H1 (cell line): ENCODE results near the gene THAP12. TPM values are rescaled to one million over a fixed set of nuclear protein-coding genes. Genes with fewer than 3 reads are reported as not detected.

Experiments used
- CTCF ChIA-PET: fragments of 300-600 bp; sonication (Branson Sonifier 250); formaldehyde crosslinking; loops from one replicate; lab custom pipeline; 2021; ENCODE audit not compliant: partially characterized antibody; lab: Charles Lee
- POLR2A ChIA-PET: fragments of 300-600 bp; sonication (Branson Sonifier 250); formaldehyde crosslinking; loops from one replicate; lab custom pipeline; 2021; ENCODE audit warnings: inconsistent platforms; ENCODE audit not compliant: partially characterized antibody; lab: Charles Lee
- DNase-seq, 2 experiments: peaks; one replicate each; pipeline versions ENCODE4 v3.0.0 to v3.0.0-alpha.2; 2010 to 2022; ENCODE audit warnings: low spot score in 2 of 2, low read depth in 1 of 2, mixed read lengths in 1 of 2
- FAIRE-seq: peaks from 2 replicates; lab custom pipeline; 2011; peaks lifted over from hg19 to GRCh38; lab: Jason Lieb, UNC
- H2AFZ ChIP-seq: 2 replicates; pipeline ENCODE4 v1.8.1; 2012; ENCODE audit warnings: low read length, inconsistent platforms
- H2AK5ac ChIP-seq: 2 replicates; pipeline ENCODE4 v1.6.1; 2013; ENCODE audit warnings: low read depth, low read length
- H2BK120ac ChIP-seq: replicated peaks from 2 replicates; pipeline ENCODE3; 2013; ENCODE audit warnings: low read depth, low read length, inconsistent platforms
- H2BK12ac ChIP-seq: 2 replicates; pipeline ENCODE4 v1.6.1; 2013; ENCODE audit warnings: low read depth, low read length
- H2BK15ac ChIP-seq: 2 replicates; pipeline ENCODE4 v1.6.1; 2013; ENCODE audit warnings: low read length
- H2BK20ac ChIP-seq: 2 replicates; pipeline ENCODE4 v1.6.1; 2013; ENCODE audit warnings: low read length
- H2BK5ac ChIP-seq: 2 replicates; pipeline ENCODE4 v1.6.1; 2013; ENCODE audit warnings: low read depth, low read length
- H3K14ac ChIP-seq: 2 replicates; pipeline ENCODE4 v1.6.1; 2013; ENCODE audit warnings: inconsistent platforms; ENCODE audit not compliant: insufficient read length
- H3K18ac ChIP-seq: 2 replicates; pipeline ENCODE4 v1.6.1; 2013; ENCODE audit warnings: low read length; ENCODE audit errors: extremely low read depth
- H3K23ac ChIP-seq: 2 replicates; pipeline ENCODE4 v1.6.1; 2013; ENCODE audit warnings: inconsistent platforms; ENCODE audit not compliant: insufficient read length
- H3K23me2 ChIP-seq: 2 replicates; pipeline ENCODE4 v1.6.1; 2013; ENCODE audit warnings: low read depth, low read length
- H3K27ac ChIP-seq: 2 replicates; pipeline ENCODE4 v1.6.1; 2011; ENCODE audit warnings: low read depth, low read length, inconsistent platforms
- H3K27me3 ChIP-seq, 4 experiments: replicated peaks in 1 of 4; 1 replicate in 1 of 4; 2 replicates in 3 of 4; pipeline versions ENCODE4 v1.6.1 to v1.8.1; 2011 to 2013; ENCODE audit warnings: low read length in 3 of 4, mild to moderate bottlenecking in 3 of 4, inconsistent platforms in 2 of 4, mixed read lengths in 2 of 4, moderate library complexity in 1 of 4; ENCODE audit not compliant: control insufficient read depth in 3 of 4, insufficient read depth in 3 of 4; ENCODE audit errors: extremely low read depth in 1 of 4
- H3K36me3 ChIP-seq, 4 experiments: 2 replicates each; pipeline versions ENCODE4 v1.6.1 to v1.8.1; 2011 to 2013; ENCODE audit warnings: mild to moderate bottlenecking in 4 of 4, low read length in 3 of 4, moderate library complexity in 2 of 4, control low read depth in 1 of 4, inconsistent platforms in 1 of 4; ENCODE audit not compliant: insufficient read depth in 4 of 4, control insufficient read depth in 2 of 4
- H3K4ac ChIP-seq: replicated peaks from 2 replicates; pipeline ENCODE3; 2013; ENCODE audit warnings: low read length, low read depth, mixed read lengths, inconsistent platforms; ENCODE audit not compliant: insufficient read length
- H3K4me1 ChIP-seq, 4 experiments: replicated peaks in 1 of 4; 1 replicate in 1 of 4; 2 replicates in 3 of 4; pipeline versions ENCODE4 v1.6.1 to v1.8.1; 2011 to 2013; ENCODE audit warnings: low read length in 3 of 4, inconsistent platforms in 2 of 4, mixed read lengths in 1 of 4; ENCODE audit not compliant: insufficient read depth in 4 of 4, control insufficient read depth in 3 of 4
- H3K4me2 ChIP-seq, 2 experiments: 2 replicates each; pipeline versions ENCODE4 v1.6.1 to v1.8.1; 2011 to 2013; ENCODE audit warnings: low read depth in 2 of 2, low read length in 2 of 2, control low read depth in 1 of 2, inconsistent platforms in 1 of 2, mild to moderate bottlenecking in 1 of 2; ENCODE audit not compliant: insufficient read depth in 1 of 2
- H3K4me3 ChIP-seq, 4 experiments: fragments of 200-600, 300-600 bp in 1 of 4; sonication (generic), shearing (Covaris generic), sonication (Bioruptor Twin) in 1 of 4; 2 replicates each; pipeline versions ENCODE4 v1.5.1 to v1.8.1; 2011 to 2016; ENCODE audit warnings: low read length in 4 of 4, low read depth in 3 of 4, control low read depth in 2 of 4, inconsistent platforms in 2 of 4, mild to moderate bottlenecking in 2 of 4, mixed read lengths in 1 of 4, moderate library complexity in 1 of 4; ENCODE audit not compliant: insufficient read depth in 2 of 4; ENCODE audit errors: extremely low read depth in 1 of 4
- H3K56ac ChIP-seq: replicated peaks from 2 replicates; pipeline ENCODE3; 2013; ENCODE audit warnings: low read depth, mild to moderate bottlenecking, mixed read lengths, low read length, inconsistent platforms; ENCODE audit not compliant: insufficient read length
- H3K79me1 ChIP-seq: 2 replicates; pipeline ENCODE4 v1.6.1; 2013; ENCODE audit warnings: low read depth, low read length, control low read depth
- H3K79me2 ChIP-seq, 2 experiments: 2 replicates each; pipeline versions ENCODE4 v1.6.1 to v1.8.1; 2012 to 2013; ENCODE audit warnings: low read length in 2 of 2, mild to moderate bottlenecking in 2 of 2, inconsistent platforms in 1 of 2; ENCODE audit not compliant: insufficient read depth in 2 of 2, control insufficient read depth in 1 of 2
- H3K9ac ChIP-seq, 4 experiments: replicated peaks in 1 of 4; 1 replicate in 1 of 4; 2 replicates in 3 of 4; pipeline versions ENCODE4 v1.6.1 to v1.8.1; 2011 to 2013; ENCODE audit warnings: low read depth in 3 of 4, low read length in 3 of 4, control low read depth in 2 of 4, mild to moderate bottlenecking in 2 of 4, moderate library complexity in 2 of 4, inconsistent platforms in 1 of 4; ENCODE audit errors: extremely low read depth in 1 of 4
- H3K9me3 ChIP-seq, 2 experiments: 2 replicates each; pipeline versions ENCODE4 v1.6.1 to v1.8.1; 2012 to 2013; ENCODE audit warnings: mild to moderate bottlenecking in 2 of 2, moderate library complexity in 2 of 2, control low read depth in 1 of 2, inconsistent platforms in 1 of 2, low read depth in 1 of 2, low read length in 1 of 2, mixed read lengths in 1 of 2; ENCODE audit not compliant: insufficient read depth in 2 of 2
- H4K20me1 ChIP-seq, 2 experiments: replicated peaks in 1 of 2; 2 replicates each; pipeline versions ENCODE3 to v1.8.1; 2011 to 2013; ENCODE audit warnings: inconsistent platforms in 2 of 2, low read length in 2 of 2, mild to moderate bottlenecking in 1 of 2; ENCODE audit not compliant: insufficient read depth in 2 of 2, control insufficient read depth in 1 of 2
- H4K5ac ChIP-seq: 2 replicates; pipeline ENCODE4 v1.6.1; 2013; ENCODE audit warnings: low read length, low read depth, mixed read lengths, inconsistent platforms; ENCODE audit not compliant: insufficient read length
- H4K8ac ChIP-seq: 2 replicates; pipeline ENCODE4 v1.8.0; 2013; ENCODE audit warnings: mild to moderate bottlenecking, moderate library complexity, low read length, inconsistent platforms; ENCODE audit not compliant: insufficient read depth; ENCODE audit errors: extremely low read depth
- H4K91ac ChIP-seq: replicated peaks from 2 replicates; pipeline ENCODE3; 2013; ENCODE audit warnings: low read length, mixed read lengths, inconsistent platforms; ENCODE audit not compliant: insufficient read length
- ASH2L ChIP-seq: fragments of 200-600, 300-600 bp; sonication (generic); IDR thresholded peaks from one replicate; pipeline ENCODE4 v1.7.1; 2017; ENCODE audit warnings: low read length
- CBX5 ChIP-seq: fragments of 300-800, 300-1000 bp; sonication (generic); IDR thresholded peaks from 2 replicates; pipeline ENCODE4 v1.7.1; 2016; ENCODE audit warnings: antibody characterized with exemption, low read length, low read depth
- CEBPB ChIP-seq: IDR thresholded peaks from 2 replicates; pipeline ENCODE4 v1.6.1; 2012; ENCODE audit warnings: low read depth, low read length
- CREB1 ChIP-seq: IDR thresholded peaks from 2 replicates; pipeline ENCODE4 v1.6.1; 2012; ENCODE audit warnings: inconsistent platforms
- E2F6 ChIP-seq: IDR thresholded peaks from 2 replicates; pipeline ENCODE4 v1.6.1; 2012; ENCODE audit warnings: inconsistent platforms
- EGR1 ChIP-seq: IDR thresholded peaks from 2 replicates; pipeline ENCODE4 v1.6.1; 2011; ENCODE audit warnings: low read depth, low read length, borderline replicate concordance
- MAX ChIP-seq: IDR thresholded peaks from 2 replicates; pipeline ENCODE4 v1.6.1; 2012; ENCODE audit warnings: inconsistent platforms
- PHF8 ChIP-seq: fragments of 200-600 bp; sonication (generic); conservative IDR thresholded peaks from 2 replicates; pipeline ENCODE4 v1.7.1; 2012; ENCODE audit warnings: low read depth, mild to moderate bottlenecking, inconsistent platforms, low read length, moderate library complexity
- POU5F1 ChIP-seq: IDR thresholded peaks from 2 replicates; pipeline ENCODE4 v1.6.1; 2011; ENCODE audit warnings: low read depth, mild to moderate bottlenecking, low read length, moderate library complexity
- RBBP5 ChIP-seq: IDR thresholded peaks from 2 replicates; pipeline ENCODE4 v1.7.1; 2012; ENCODE audit warnings: low read depth, mild to moderate bottlenecking, inconsistent platforms, low read length, moderate library complexity, borderline replicate concordance
- SP4 ChIP-seq: IDR thresholded peaks from 2 replicates; pipeline ENCODE4 v1.6.1; 2012; ENCODE audit warnings: low read length, inconsistent platforms
- TAF7 ChIP-seq: optimal IDR thresholded peaks from 2 replicates; pipeline ENCODE3; 2011; ENCODE audit warnings: low read depth, mild to moderate bottlenecking, inconsistent platforms, low read length, moderate library complexity, borderline replicate concordance
- WGBS, 2 experiments: shearing (Covaris generic) in 1 of 2; methylation state at CpG; one replicate each; pipeline versions ENCODE4 v1.1.6 to v1.1.7; 2013 to 2015; ENCODE audit warnings: low lambda C conversion rate in 2 of 2, mixed read lengths in 2 of 2, inconsistent platforms in 1 of 2, low coverage in 1 of 2, missing lambda C conversion rate in 1 of 2; ENCODE audit not compliant: insufficient replicate concordance in 2 of 2, insufficient coverage in 1 of 2, insufficient read length in 1 of 2; ENCODE audit errors: extremely low coverage in 1 of 2, missing lambda C conversion rate in 1 of 2; 5-methylcytosine and 5-hydroxymethylcytosine counted together
- polyA plus RNA-seq, 7 experiments: library from polyadenylated mRNA; depleted of rRNA in 3 of 7; stranded (reverse) in 5 of 7; unstranded in 2 of 7; fragments of >200 nt in 5 of 7; fragments of 200-250 nt in 2 of 7; gene quantifications; 1 replicate in 5 of 7; 2 replicates in 1 of 7; 4 replicates in 1 of 7; pipeline versions ENCODE4 v1.2.1 to v1.2.3, GENCODE V29; 2011 to 2013; ENCODE audit warnings: missing spikeins in 2 of 7, mixed read lengths in 2 of 7
- total RNA-seq: library from RNA; stranded (reverse); fragmentation: NEBNext Ultra II Directional; extraction: Animal tissue kit (Norgen Biotek cat#: 25700); gene quantifications from 2 replicates; pipeline ENCODE4 v1.2.1, GENCODE V29; 2021

Gene THAP12
- total and polyA plus RNA-seq, 2 of the 8 experiments (the other 6 are each of a cell fraction or from before 2014, with no cell fraction given), result 12.0 to 39.9 TPM

- DNase-seq, result peak in 1 of 2 experiments; percentile 25
- no peak overlapping the region for H3K9ac ChIP-seq
- no peak for FAIRE-seq
- H3K14ac ChIP-seq, result no peak overlapping the region
- no peak overlapping the region for H3K56ac ChIP-seq
- H3K23ac ChIP-seq, result no peak overlapping the region
- no peak overlapping the region for H4K5ac ChIP-seq
- H3K18ac ChIP-seq, result peak overlapping the region; percentile 60
- no peaks in the 10 kb centered on the region for H3K9me3 ChIP-seq
- no peak overlapping the region for H2AK5ac ChIP-seq
- ChIA-PET POLR2A (interaction anchor here (0.7 to 1.3 kb wide), 2 partner anchors 77 to 135 kb away, joined by 3 to 6 read pairs; no protein-coding TSS in a partner anchor), CTCF (interaction anchor here (0.6 to 18.7 kb wide), 15 partner anchors 9 to 739 kb away, joined by 3 to 252 read pairs (median 3); partner anchors contain the start of gene WNT11)
- H3K4me1 ChIP-seq, result peaks cover 0 to 7% (median 5%) of the 10 kb centered on the region in 4 experiments; a peak in 4 of 7 replicates
- H2BK12ac ChIP-seq, result 0 out of 2 replicates have a peak overlapping the region, but pooled peaks have one; percentile 23
- H3K4me2 ChIP-seq, result no peak overlapping the region
- no peaks in the 10 kb centered on the region for H3K36me3 ChIP-seq
- peaks cover 0 to 2% of the 10 kb centered on the region in 2 experiments for H4K20me1 ChIP-seq
- H2AFZ ChIP-seq, result no peak overlapping the region
- WGBS, 2 experiments, result 52% methylated on average over 15 of the region's 15 CpGs; no CpG with 5 or more reads in 1 of the 2 experiments
- TF ChIP-seq CEBPB, result peak; percentile 45; the same call in 1 of the 2 replicates
- TF ChIP-seq CBX5, result no peak
- TF ChIP-seq POU5F1, result no peak
- TF ChIP-seq SP4, result no peak
- TF ChIP-seq MAX, result no peak
- no peak for TF ChIP-seq EGR1
- TF ChIP-seq ASH2L, result peak; percentile 31
- TF ChIP-seq CREB1, result no peak
- no peak for TF ChIP-seq PHF8
- no peak for TF ChIP-seq TAF7
- TF ChIP-seq RBBP5, result no peak
- no peak for TF ChIP-seq E2F6
- no peak overlapping the region for H2BK5ac ChIP-seq
- no peak overlapping the region for H3K27ac ChIP-seq
- H2BK120ac ChIP-seq, result no peak overlapping the region
- H4K8ac ChIP-seq, result peak overlapping the region; percentile 48; the same call in 1 of the 2 replicates
- H2BK20ac ChIP-seq, result no peak overlapping the region
- no peak overlapping the region for H3K4me3 ChIP-seq
- H3K27me3 ChIP-seq, result no peaks in the 10 kb centered on the region; a peak in 2 of 7 replicates
- H3K79me1 ChIP-seq, result no peaks in the 10 kb centered on the region
- no peak overlapping the region for H2BK15ac ChIP-seq
- no peaks in the 10 kb centered on the region for H3K79me2 ChIP-seq
- H3K4ac ChIP-seq, result no peak overlapping the region
- no peaks in the 10 kb centered on the region for H3K23me2 ChIP-seq
- H4K91ac ChIP-seq, result no peak overlapping the region
Measured at GRCh38 chr11:76313913-76314740, 66.8 kb downstream of the THAP12 start.
